ENCODE results near the gene HLA-DRA.
A peak's percentile ranks its signal among the peaks of the same experiment; 100 is the strongest.

HLA-DRA gene

DNA sequence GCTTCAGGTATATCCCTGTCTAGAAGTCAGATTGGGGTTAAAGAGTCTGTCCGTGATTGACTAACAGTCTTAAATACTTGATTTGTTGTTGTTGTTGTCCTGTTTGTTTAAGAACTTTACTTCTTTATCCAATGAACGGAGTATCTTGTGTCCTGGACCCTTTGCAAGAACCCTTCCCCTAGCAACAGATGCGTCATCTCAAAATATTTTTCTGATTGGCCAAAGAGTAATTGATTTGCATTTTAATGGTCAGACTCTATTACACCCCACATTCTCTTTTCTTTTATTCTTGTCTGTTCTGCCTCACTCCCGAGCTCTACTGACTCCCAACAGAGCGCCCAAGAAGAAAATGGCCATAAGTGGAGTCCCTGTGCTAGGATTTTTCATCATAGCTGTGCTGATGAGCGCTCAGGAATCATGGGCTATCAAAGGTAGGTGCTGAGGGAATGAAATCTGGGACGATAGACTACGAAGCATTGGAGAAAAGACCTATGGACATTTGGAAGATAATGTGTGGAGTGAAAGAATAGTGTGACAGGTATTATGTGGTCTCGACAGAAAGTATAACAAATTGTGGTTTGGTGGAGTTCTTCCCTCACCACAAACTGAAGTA lies at the start of gene HLA-DRA:
Gene HLA-DRA (plus strand): TSS at position 286 of the 613 bp plus-strand sequence. CDS start 64 bp downstream, at position 350.
- FAIRE-seq = peak; percentile 99
- DNase-seq (ENCODE audit: insufficient read length, low spot score) = peak; percentile 40

- FAIRE-seq (no peak), DNase-seq (ENCODE audit: insufficient read length, low spot score) (no peak)
Observed at GRCh38 chr6:32391505-32391904, 48.2 kb upstream of the HLA-DRA start.

DNA sequence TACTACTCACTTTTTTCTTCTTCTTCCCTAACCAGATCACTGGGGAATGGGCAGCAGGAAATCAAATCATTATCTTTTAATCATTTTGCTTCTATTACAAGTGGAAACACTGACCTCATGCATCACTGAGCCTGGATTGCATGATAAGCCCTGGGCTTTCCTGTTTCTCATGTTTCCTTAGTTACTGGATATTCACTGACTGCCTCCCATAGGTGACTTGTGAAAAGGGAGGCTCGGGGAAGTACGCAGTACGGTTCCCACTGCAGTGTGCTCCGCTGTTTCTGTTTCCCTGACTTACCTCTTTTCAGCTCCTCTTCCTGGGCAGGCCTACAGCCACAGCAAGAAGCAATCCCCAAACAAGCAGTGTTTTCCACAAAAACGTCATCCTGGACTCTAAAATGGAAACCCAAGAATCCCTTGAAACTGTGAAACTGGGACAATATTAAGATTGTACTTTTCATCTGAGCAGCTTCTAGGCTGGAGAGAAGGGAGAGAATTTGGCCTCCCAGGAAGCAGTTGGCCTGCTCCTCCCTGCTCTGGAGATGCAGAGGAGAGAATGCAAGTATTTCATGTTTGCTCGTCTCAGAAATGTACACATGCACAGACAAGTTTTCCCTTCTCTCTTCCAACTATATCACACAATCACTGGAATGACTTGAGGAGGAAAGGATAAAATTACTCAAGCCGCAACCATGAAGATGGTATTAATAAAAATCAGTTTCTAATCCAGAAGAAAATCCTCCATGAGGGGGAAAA lies 45.8 kb upstream of the HLA-DRA start:
- DNase-seq (ENCODE audit: insufficient read length, low spot score) (no peak), FAIRE-seq (no peak)

DNA sequence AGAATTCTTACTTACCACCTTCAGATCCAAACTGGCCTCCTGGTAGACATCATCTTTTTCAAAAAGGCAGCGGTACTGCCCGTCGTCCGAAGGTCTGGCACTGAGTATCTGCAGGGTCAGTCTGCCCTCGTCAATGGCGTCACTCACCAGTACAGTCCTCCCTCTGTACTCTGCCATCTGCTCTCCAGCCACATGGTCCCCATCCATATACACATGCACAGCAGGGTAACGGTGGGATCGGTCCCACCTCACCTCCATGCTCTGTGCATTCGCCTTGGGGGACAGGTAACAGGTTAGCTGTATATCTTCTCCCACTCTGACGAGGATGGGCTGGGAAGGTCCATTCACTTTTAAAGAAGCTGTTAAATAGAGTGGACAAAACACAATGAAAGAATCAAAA lies 43.7 kb upstream of the HLA-DRA start:
- FAIRE-seq (peak; percentile 28), DNase-seq (ENCODE audit: insufficient read length, low spot score) (no peak)

- FAIRE-seq = peak; percentile 99
- DNase-seq (ENCODE audit: insufficient read length, low spot score) = peak; percentile 24
Observed at GRCh38 chr6:32397252-32397920, 42.3 kb upstream of the HLA-DRA start.

DNA sequence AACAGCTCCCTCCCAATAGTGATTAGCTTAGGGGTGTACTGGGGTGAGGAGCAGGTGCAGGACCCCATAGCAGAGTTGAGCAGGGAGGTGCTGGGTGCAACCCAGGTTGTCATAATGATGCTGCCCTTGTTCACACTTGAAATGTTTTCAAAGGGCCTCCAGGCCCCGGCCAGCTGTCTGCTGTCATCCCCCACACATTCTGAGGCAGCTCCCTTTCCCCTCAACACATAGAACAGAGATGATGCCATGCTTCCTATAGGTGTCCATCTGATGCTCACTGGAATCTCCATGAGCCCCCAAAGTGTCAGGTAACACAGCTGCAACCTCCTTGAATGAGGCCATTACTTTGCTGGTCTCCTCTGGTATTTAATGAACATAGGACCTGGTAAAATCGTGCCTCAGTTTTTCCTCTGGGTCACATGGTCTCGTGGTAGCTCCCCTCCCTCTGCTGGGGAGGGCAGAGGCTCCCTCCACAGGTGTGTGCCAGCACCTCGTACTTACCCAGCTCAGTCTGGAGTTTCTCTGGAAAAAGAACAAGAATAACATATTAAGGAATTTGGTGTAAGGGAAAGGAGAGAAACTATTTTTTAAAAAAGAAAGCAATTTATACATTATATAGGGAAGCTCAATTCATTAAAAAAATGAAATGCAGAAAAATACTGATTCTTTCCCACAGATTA lies 38.3 kb upstream of the HLA-DRA start:
- FAIRE-seq = no peak
- DNase-seq (ENCODE audit: insufficient read length, low spot score) = no peak

GRCh38 chr6:32402812-32403211 lies 36.9 kb upstream of the HLA-DRA start:
- FAIRE-seq (no peak), DNase-seq (ENCODE audit: insufficient read length, low spot score) (no peak)

GRCh38 chr6:32405656-32406055 lies 34.0 kb upstream of the HLA-DRA start:
- FAIRE-seq (no peak), DNase-seq (ENCODE audit: insufficient read length, low spot score) (no peak)

DNA sequence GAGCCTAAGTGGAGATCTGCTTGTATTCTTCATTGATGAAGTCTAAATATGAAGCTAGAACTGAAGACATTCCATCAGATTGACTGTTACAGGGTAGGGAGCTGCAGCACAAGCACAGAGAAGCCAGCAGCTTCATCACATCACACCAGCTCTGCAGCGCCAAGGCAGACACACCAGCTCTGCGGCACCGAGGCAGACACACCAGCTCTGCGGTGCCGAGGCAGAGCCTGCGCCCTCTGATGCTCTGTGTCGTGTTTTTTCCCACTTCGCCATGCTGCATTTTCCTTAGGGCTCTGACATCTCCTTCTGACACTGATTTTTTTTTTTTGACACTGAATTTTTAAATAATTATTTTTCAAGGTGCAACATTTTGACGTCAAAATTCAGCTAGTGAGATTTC lies 33.5 kb upstream of the HLA-DRA start:
- FAIRE-seq = no peak
- DNase-seq (ENCODE audit: insufficient read length, low spot score) = no peak

DNA sequence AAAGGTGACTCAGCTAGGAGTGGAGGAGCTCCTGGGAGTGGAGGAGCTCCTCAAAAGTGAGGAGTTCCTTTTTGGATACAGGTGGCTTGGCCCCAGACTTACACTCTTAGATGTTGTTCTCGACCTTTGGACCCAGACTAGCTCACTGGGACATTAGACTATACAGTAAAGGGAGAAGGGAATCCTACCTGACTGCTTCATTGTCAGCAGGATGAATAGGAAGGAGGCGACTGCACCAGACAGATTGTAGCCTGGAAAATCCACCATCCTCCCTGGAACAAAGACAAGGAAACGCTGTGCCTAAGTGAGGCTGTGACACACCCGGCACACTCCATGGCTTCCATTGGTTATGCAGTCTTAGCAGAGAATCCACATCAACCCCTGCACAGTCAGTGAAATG lies 32.8 kb upstream of the HLA-DRA start, which contains the start of gene BTNL2:
Gene BTNL2 (minus strand): TSS at position 325 of the 400 bp plus-strand sequence. CDS start 58 bp downstream, at position 267.
- FAIRE-seq = no peak

GRCh38 chr6:32410906-32411305 lies 28.8 kb upstream of the HLA-DRA start:
- FAIRE-seq (no peak), DNase-seq (ENCODE audit: insufficient read length, low spot score) (no peak)

More for the DNA sequence above, 32.8 kb upstream of the HLA-DRA start, which contains the start of gene BTNL2:
- no peak for DNase-seq (ENCODE audit: insufficient read length, low spot score)

GRCh38 chr6:32411566-32412327 lies 27.9 kb upstream of the HLA-DRA start:
- FAIRE-seq = no peak
- no peak for DNase-seq (ENCODE audit: insufficient read length, low spot score)

DNA sequence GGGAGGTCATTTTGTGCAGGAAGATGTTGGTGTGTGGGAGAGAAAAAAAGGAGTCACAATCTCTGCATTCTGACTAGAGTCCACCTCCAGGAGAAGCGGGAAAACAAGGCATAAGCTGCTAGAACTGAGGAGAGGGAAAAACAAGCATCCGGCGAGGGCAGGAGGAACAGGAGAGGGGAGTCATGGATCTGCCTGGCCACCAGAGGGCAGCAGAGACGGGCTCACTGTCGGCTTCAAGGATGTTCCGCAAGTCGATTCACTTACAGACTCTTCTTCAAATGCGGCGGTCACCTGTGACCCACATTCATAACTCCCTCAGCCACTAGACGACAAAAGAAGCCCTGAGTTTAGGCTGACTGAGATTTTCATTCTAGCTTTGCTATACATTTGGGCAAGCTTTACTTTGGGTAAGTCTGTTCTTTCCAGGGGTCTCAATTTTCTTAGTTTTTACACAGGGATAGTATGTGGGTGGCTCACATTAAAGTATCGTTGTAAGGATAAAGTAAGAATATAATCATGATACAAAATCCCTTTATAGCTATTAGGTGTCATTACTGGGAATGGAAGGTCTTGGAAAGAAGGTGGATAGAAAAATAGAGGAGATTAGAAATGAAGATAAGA lies 26.1 kb upstream of the HLA-DRA start:
- FAIRE-seq (peak; percentile 96), DNase-seq (ENCODE audit: insufficient read length, low spot score) (peak; percentile 46)

DNA sequence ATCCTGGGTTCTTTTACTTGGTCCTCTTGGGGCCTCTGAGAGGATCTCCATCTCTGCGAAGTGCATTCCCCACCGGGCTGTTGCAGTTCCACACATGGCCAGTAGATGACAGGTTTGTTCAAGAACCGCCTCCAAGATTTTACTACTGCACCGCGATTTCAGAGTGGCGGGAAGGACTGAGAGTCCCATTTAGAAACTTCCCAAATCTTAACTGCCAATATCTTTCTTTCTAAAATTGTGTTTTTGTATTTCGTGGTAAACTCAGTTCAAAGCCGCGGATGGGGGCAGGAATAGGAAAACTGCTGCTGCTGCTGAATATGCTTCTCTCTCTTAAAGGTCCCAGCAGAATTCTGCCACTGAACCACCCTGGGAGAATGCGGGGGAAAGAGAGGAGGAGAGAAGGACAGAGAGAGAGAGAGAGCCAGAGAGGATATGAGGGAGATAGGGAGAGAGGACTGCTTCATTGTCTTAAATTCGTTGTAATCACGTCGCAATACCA lies 24.1 kb upstream of the HLA-DRA start:
- FAIRE-seq (peak; percentile 86), DNase-seq (ENCODE audit: insufficient read length, low spot score) (peak; percentile 21)

- FAIRE-seq = no peak
- DNase-seq (ENCODE audit: insufficient read length, low spot score) = no peak
Observed at GRCh38 chr6:32416036-32416435, 23.7 kb upstream of the HLA-DRA start.

DNA sequence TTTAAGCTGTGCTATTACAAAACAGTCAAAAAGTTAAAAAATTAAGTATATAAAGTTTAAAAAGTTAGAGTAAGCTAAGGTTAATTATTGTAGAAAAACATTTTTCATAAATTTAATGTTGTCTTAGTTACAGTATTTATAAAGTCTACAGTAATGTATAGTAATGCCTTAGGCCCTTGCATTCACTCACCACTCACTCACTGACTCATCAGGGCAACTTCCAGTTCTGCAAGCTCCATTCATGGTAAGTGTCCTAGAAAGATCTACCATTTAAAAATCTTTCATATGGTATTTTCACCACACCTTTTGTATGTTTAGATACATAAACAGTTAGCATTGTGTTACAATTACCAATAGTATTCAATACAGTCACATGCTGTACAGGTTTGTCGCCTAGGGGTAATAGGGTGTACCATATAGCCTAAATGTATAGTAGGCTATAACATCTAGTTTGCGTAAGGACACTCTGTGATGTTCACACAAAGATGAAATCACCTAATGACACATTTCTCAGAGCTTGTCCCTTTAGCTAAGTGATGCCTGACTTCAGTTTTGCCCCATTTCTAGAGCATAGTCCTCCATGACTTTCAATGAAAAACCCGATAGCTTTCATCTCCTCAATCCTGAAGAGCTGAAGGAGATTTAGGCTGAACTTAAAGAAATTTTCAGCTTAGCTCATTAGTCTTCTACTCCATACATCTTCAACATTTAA lies 14.9 kb upstream of the HLA-DRA start:
- FAIRE-seq (no peak), DNase-seq (ENCODE audit: insufficient read length, low spot score) (no peak)

DNA sequence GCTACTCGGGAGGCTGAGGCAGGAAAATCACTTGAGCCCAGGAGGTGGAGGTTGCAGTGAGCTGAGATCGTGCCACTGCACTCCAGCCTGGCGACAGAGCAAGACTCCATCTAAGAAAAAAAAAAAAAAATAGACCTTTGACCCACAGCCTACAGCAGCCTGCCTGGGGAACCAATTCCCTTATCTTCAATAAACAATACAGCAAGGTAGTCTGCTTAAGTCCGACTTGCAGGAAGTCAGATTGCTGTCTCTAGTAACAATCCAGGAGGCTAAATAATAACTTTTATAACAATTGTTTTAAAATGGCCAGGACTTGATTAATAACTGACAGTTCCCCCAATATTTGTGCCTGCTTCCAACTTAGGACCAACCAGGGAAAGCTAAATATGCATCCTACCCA lies 13.3 kb upstream of the HLA-DRA start:
- DNase-seq (ENCODE audit: insufficient read length, low spot score) (no peak), FAIRE-seq (no peak)

DNA sequence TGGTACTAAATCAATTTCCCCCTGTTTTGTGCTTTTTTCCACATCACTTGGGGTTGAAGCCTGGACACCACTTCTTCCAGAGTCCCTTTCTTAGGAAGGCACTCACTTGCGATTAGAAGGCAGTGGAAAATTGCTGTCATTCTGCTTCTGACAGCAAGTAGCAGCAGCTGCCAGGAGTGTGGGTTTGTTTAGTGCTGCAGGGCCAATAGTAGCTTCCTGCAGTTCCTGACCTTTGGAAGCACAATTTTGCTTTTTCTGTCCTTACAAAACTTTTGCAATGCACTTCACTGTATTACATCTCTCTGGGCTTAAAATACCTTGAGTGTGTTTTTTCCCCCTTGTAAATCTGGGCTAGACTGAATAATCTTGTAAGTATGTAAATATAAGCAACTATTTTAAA lies 12.5 kb upstream of the HLA-DRA start:
- DNase-seq (ENCODE audit: insufficient read length, low spot score) (no peak), FAIRE-seq (no peak)

GRCh38 chr6:32427934-32428474 lies 11.7 kb upstream of the HLA-DRA start:
- no peak for DNase-seq (ENCODE audit: insufficient read length, low spot score)

More at GRCh38 chr6:32427934-32428474, 11.7 kb upstream of the HLA-DRA start:
- FAIRE-seq = no peak

Measured in GM19239 (cell line).